H1 (cell line): ENCODE data around the gene CRABP2. TPM values are rescaled to one million over a fixed set of nuclear protein-coding genes. Genes with fewer than 3 reads are reported as not detected.
A peak's percentile ranks its signal among the peaks of the same experiment; 100 is the strongest.

Experiments used
- CTCF ChIA-PET: fragments of 300-600 bp; sonication (Branson Sonifier 250); formaldehyde crosslinking; loops from one replicate; lab custom pipeline; 2021; ENCODE audit not compliant: partially characterized antibody; lab: Charles Lee
- POLR2A ChIA-PET: fragments of 300-600 bp; sonication (Branson Sonifier 250); formaldehyde crosslinking; loops from one replicate; lab custom pipeline; 2021; ENCODE audit warnings: inconsistent platforms; ENCODE audit not compliant: partially characterized antibody; lab: Charles Lee
- DNase-seq, 2 experiments: peaks; one replicate each; pipeline versions ENCODE4 v3.0.0 to v3.0.0-alpha.2; 2010 to 2022; ENCODE audit warnings: low spot score in 2 of 2, low read depth in 1 of 2, mixed read lengths in 1 of 2
- FAIRE-seq: peaks from 2 replicates; lab custom pipeline; 2011; peaks lifted over from hg19 to GRCh38; lab: Jason Lieb, UNC
- H2AFZ ChIP-seq: 2 replicates; pipeline ENCODE4 v1.8.1; 2012; ENCODE audit warnings: low read length, inconsistent platforms
- H2AK5ac ChIP-seq: 2 replicates; pipeline ENCODE4 v1.6.1; 2013; ENCODE audit warnings: low read depth, low read length
- H2BK120ac ChIP-seq: replicated peaks from 2 replicates; pipeline ENCODE3; 2013; ENCODE audit warnings: low read depth, low read length, inconsistent platforms
- H2BK12ac ChIP-seq: 2 replicates; pipeline ENCODE4 v1.6.1; 2013; ENCODE audit warnings: low read depth, low read length
- H2BK15ac ChIP-seq: 2 replicates; pipeline ENCODE4 v1.6.1; 2013; ENCODE audit warnings: low read length
- H2BK20ac ChIP-seq: 2 replicates; pipeline ENCODE4 v1.6.1; 2013; ENCODE audit warnings: low read length
- H2BK5ac ChIP-seq: 2 replicates; pipeline ENCODE4 v1.6.1; 2013; ENCODE audit warnings: low read depth, low read length
- H3K14ac ChIP-seq: 2 replicates; pipeline ENCODE4 v1.6.1; 2013; ENCODE audit warnings: inconsistent platforms; ENCODE audit not compliant: insufficient read length
- H3K18ac ChIP-seq: 2 replicates; pipeline ENCODE4 v1.6.1; 2013; ENCODE audit warnings: low read length; ENCODE audit errors: extremely low read depth
- H3K23ac ChIP-seq: 2 replicates; pipeline ENCODE4 v1.6.1; 2013; ENCODE audit warnings: inconsistent platforms; ENCODE audit not compliant: insufficient read length
- H3K23me2 ChIP-seq: 2 replicates; pipeline ENCODE4 v1.6.1; 2013; ENCODE audit warnings: low read depth, low read length
- H3K27ac ChIP-seq: 2 replicates; pipeline ENCODE4 v1.6.1; 2011; ENCODE audit warnings: low read depth, low read length, inconsistent platforms
- H3K27me3 ChIP-seq, 4 experiments: replicated peaks in 1 of 4; 1 replicate in 1 of 4; 2 replicates in 3 of 4; pipeline versions ENCODE4 v1.6.1 to v1.8.1; 2011 to 2013; ENCODE audit warnings: low read length in 3 of 4, mild to moderate bottlenecking in 3 of 4, inconsistent platforms in 2 of 4, mixed read lengths in 2 of 4, moderate library complexity in 1 of 4; ENCODE audit not compliant: control insufficient read depth in 3 of 4, insufficient read depth in 3 of 4; ENCODE audit errors: extremely low read depth in 1 of 4
- H3K36me3 ChIP-seq, 4 experiments: 2 replicates each; pipeline versions ENCODE4 v1.6.1 to v1.8.1; 2011 to 2013; ENCODE audit warnings: mild to moderate bottlenecking in 4 of 4, low read length in 3 of 4, moderate library complexity in 2 of 4, control low read depth in 1 of 4, inconsistent platforms in 1 of 4; ENCODE audit not compliant: insufficient read depth in 4 of 4, control insufficient read depth in 2 of 4
- H3K4ac ChIP-seq: replicated peaks from 2 replicates; pipeline ENCODE3; 2013; ENCODE audit warnings: low read length, low read depth, mixed read lengths, inconsistent platforms; ENCODE audit not compliant: insufficient read length
- H3K4me1 ChIP-seq, 4 experiments: replicated peaks in 1 of 4; 1 replicate in 1 of 4; 2 replicates in 3 of 4; pipeline versions ENCODE4 v1.6.1 to v1.8.1; 2011 to 2013; ENCODE audit warnings: low read length in 3 of 4, inconsistent platforms in 2 of 4, mixed read lengths in 1 of 4; ENCODE audit not compliant: insufficient read depth in 4 of 4, control insufficient read depth in 3 of 4
- H3K4me2 ChIP-seq, 2 experiments: 2 replicates each; pipeline versions ENCODE4 v1.6.1 to v1.8.1; 2011 to 2013; ENCODE audit warnings: low read depth in 2 of 2, low read length in 2 of 2, control low read depth in 1 of 2, inconsistent platforms in 1 of 2, mild to moderate bottlenecking in 1 of 2; ENCODE audit not compliant: insufficient read depth in 1 of 2
- H3K4me3 ChIP-seq, 4 experiments: fragments of 200-600, 300-600 bp in 1 of 4; sonication (generic), shearing (Covaris generic), sonication (Bioruptor Twin) in 1 of 4; 2 replicates each; pipeline versions ENCODE4 v1.5.1 to v1.8.1; 2011 to 2016; ENCODE audit warnings: low read length in 4 of 4, low read depth in 3 of 4, control low read depth in 2 of 4, inconsistent platforms in 2 of 4, mild to moderate bottlenecking in 2 of 4, mixed read lengths in 1 of 4, moderate library complexity in 1 of 4; ENCODE audit not compliant: insufficient read depth in 2 of 4; ENCODE audit errors: extremely low read depth in 1 of 4
- H3K56ac ChIP-seq: replicated peaks from 2 replicates; pipeline ENCODE3; 2013; ENCODE audit warnings: low read depth, mild to moderate bottlenecking, mixed read lengths, low read length, inconsistent platforms; ENCODE audit not compliant: insufficient read length
- H3K79me1 ChIP-seq: 2 replicates; pipeline ENCODE4 v1.6.1; 2013; ENCODE audit warnings: low read depth, low read length, control low read depth
- H3K79me2 ChIP-seq, 2 experiments: 2 replicates each; pipeline versions ENCODE4 v1.6.1 to v1.8.1; 2012 to 2013; ENCODE audit warnings: low read length in 2 of 2, mild to moderate bottlenecking in 2 of 2, inconsistent platforms in 1 of 2; ENCODE audit not compliant: insufficient read depth in 2 of 2, control insufficient read depth in 1 of 2
- H3K9ac ChIP-seq, 4 experiments: replicated peaks in 1 of 4; 1 replicate in 1 of 4; 2 replicates in 3 of 4; pipeline versions ENCODE4 v1.6.1 to v1.8.1; 2011 to 2013; ENCODE audit warnings: low read depth in 3 of 4, low read length in 3 of 4, control low read depth in 2 of 4, mild to moderate bottlenecking in 2 of 4, moderate library complexity in 2 of 4, inconsistent platforms in 1 of 4; ENCODE audit errors: extremely low read depth in 1 of 4
- H3K9me3 ChIP-seq, 2 experiments: 2 replicates each; pipeline versions ENCODE4 v1.6.1 to v1.8.1; 2012 to 2013; ENCODE audit warnings: mild to moderate bottlenecking in 2 of 2, moderate library complexity in 2 of 2, control low read depth in 1 of 2, inconsistent platforms in 1 of 2, low read depth in 1 of 2, low read length in 1 of 2, mixed read lengths in 1 of 2; ENCODE audit not compliant: insufficient read depth in 2 of 2
- H4K20me1 ChIP-seq, 2 experiments: replicated peaks in 1 of 2; 2 replicates each; pipeline versions ENCODE3 to v1.8.1; 2011 to 2013; ENCODE audit warnings: inconsistent platforms in 2 of 2, low read length in 2 of 2, mild to moderate bottlenecking in 1 of 2; ENCODE audit not compliant: insufficient read depth in 2 of 2, control insufficient read depth in 1 of 2
- H4K5ac ChIP-seq: 2 replicates; pipeline ENCODE4 v1.6.1; 2013; ENCODE audit warnings: low read length, low read depth, mixed read lengths, inconsistent platforms; ENCODE audit not compliant: insufficient read length
- H4K8ac ChIP-seq: 2 replicates; pipeline ENCODE4 v1.8.0; 2013; ENCODE audit warnings: mild to moderate bottlenecking, moderate library complexity, low read length, inconsistent platforms; ENCODE audit not compliant: insufficient read depth; ENCODE audit errors: extremely low read depth
- H4K91ac ChIP-seq: replicated peaks from 2 replicates; pipeline ENCODE3; 2013; ENCODE audit warnings: low read length, mixed read lengths, inconsistent platforms; ENCODE audit not compliant: insufficient read length
- ATF2 ChIP-seq: IDR thresholded peaks from 2 replicates; pipeline ENCODE4 v1.6.1; 2012; ENCODE audit warnings: low read length, inconsistent platforms
- MAX ChIP-seq: IDR thresholded peaks from 2 replicates; pipeline ENCODE4 v1.6.1; 2012; ENCODE audit warnings: inconsistent platforms
- POLR2AphosphoS5 ChIP-seq: IDR thresholded peaks from 2 replicates; pipeline ENCODE4 v1.6.1; 2011; ENCODE audit warnings: low read depth, low read length
- WGBS, 2 experiments: shearing (Covaris generic) in 1 of 2; methylation state at CpG; one replicate each; pipeline versions ENCODE4 v1.1.6 to v1.1.7; 2013 to 2015; ENCODE audit warnings: low lambda C conversion rate in 2 of 2, mixed read lengths in 2 of 2, inconsistent platforms in 1 of 2, low coverage in 1 of 2, missing lambda C conversion rate in 1 of 2; ENCODE audit not compliant: insufficient replicate concordance in 2 of 2, insufficient coverage in 1 of 2, insufficient read length in 1 of 2; ENCODE audit errors: extremely low coverage in 1 of 2, missing lambda C conversion rate in 1 of 2; 5-methylcytosine and 5-hydroxymethylcytosine counted together
- polyA plus RNA-seq, 7 experiments: library from polyadenylated mRNA; depleted of rRNA in 3 of 7; stranded (reverse) in 5 of 7; unstranded in 2 of 7; fragments of >200 nt in 5 of 7; fragments of 200-250 nt in 2 of 7; gene quantifications; 1 replicate in 5 of 7; 2 replicates in 1 of 7; 4 replicates in 1 of 7; pipeline versions ENCODE4 v1.2.1 to v1.2.3, GENCODE V29; 2011 to 2013; ENCODE audit warnings: missing spikeins in 2 of 7, mixed read lengths in 2 of 7
- total RNA-seq: library from RNA; stranded (reverse); fragmentation: NEBNext Ultra II Directional; extraction: Animal tissue kit (Norgen Biotek cat#: 25700); gene quantifications from 2 replicates; pipeline ENCODE4 v1.2.1, GENCODE V29; 2021

Gene CRABP2
- total and polyA plus RNA-seq, 2 of the 8 experiments (the other 6 are each of a cell fraction or from before 2014, with no cell fraction given): 69.2 to 119 TPM

- Histone ChIP-seq H3K4me1 (peaks cover 32 to 49% (median 37%) of the 10 kb centered on the region in 4 experiments), H3K9ac (peak overlapping the region; percentile 74 to 96 (median 82)), H3K23me2 (peaks cover 12% of the 10 kb centered on the region), H3K4me3 (peak overlapping the region; percentile 75 to 100 (median 84)), H3K4ac (no peak overlapping the region), H4K91ac (peak overlapping the region; percentile 11), H3K79me1 (peaks cover 20% of the 10 kb centered on the region), H3K79me2 (peaks cover 30 to 64% of the 10 kb centered on the region in 2 experiments), H2BK5ac (peak overlapping the region; percentile 67; the same call in 1 of the 2 replicates), H2BK120ac (no peak overlapping the region), H2BK20ac (no peak overlapping the region), H3K56ac (no peak overlapping the region), H3K27ac (peak overlapping the region; percentile 96; the same call in 1 of the 2 replicates), H3K9me3 (no peaks in the 10 kb centered on the region), H3K36me3 (peaks cover 0 to 3% (median 0%) of the 10 kb centered on the region in 4 experiments; a peak in 1 of 8 replicates), H3K14ac (no peak overlapping the region), H4K5ac (peak overlapping the region; percentile 1), H2AK5ac (no peak overlapping the region), H3K18ac (peak overlapping the region; percentile 61; the same call in 1 of the 2 replicates), H3K27me3 (no peaks in the 10 kb centered on the region), H4K20me1 (peaks cover 0 to 5% of the 10 kb centered on the region in 2 experiments), H3K23ac (no peak overlapping the region), H4K8ac (no peak overlapping the region), H2AFZ (no peak overlapping the region), H2BK12ac (peak overlapping the region; percentile 33; the same call in 1 of the 2 replicates), H3K4me2 (peak overlapping the region; percentile 91 to 99), H2BK15ac (0 out of 2 replicates have a peak overlapping the region, but pooled peaks have one; percentile 40)
- POLR2A ChIA-PET: interaction anchor here (0.9 to 8.8 kb wide), 11 partner anchors 9 to 73 kb away, joined by 3 to 121 read pairs (median 10); partner anchors contain the start of genes ISG20L2, METTL25B, MRPL24 and NES
- DNase-seq (no peak), FAIRE-seq (no peak)
- no peak for TF ChIP-seq ATF2
- TF ChIP-seq MAX: peak; percentile 34; the same call in 1 of the 2 replicates
- 0 out of 2 replicates have a peak, but pooled peaks have one; percentile 31 for TF ChIP-seq POLR2AphosphoS5
- WGBS, 2 experiments: 5% methylated on average over 5 of the region's 5 CpGs; no CpG with 5 or more reads in 1 of the 2 experiments
- CTCF ChIA-PET: interaction anchor here (0.8 to 3.2 kb wide), 4 partner anchors 21 to 110 kb away, joined by 3 to 26 read pairs (median 6); partner anchors contain the start of gene NTRK1
Measured at GRCh38 chr1:156750191-156750672, 44.8 kb upstream of the CRABP2 start.
